ENCODE results near the gene CD80.
"Not testable (repeated sequence)": the region's sequence is repeated elsewhere in the genome, so short reads cannot be mapped to it uniquely, and the experiment has no call there.

CD80 gene, protein sequence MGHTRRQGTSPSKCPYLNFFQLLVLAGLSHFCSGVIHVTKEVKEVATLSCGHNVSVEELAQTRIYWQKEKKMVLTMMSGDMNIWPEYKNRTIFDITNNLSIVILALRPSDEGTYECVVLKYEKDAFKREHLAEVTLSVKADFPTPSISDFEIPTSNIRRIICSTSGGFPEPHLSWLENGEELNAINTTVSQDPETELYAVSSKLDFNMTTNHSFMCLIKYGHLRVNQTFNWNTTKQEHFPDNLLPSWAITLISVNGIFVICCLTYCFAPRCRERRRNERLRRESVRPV

DNA sequence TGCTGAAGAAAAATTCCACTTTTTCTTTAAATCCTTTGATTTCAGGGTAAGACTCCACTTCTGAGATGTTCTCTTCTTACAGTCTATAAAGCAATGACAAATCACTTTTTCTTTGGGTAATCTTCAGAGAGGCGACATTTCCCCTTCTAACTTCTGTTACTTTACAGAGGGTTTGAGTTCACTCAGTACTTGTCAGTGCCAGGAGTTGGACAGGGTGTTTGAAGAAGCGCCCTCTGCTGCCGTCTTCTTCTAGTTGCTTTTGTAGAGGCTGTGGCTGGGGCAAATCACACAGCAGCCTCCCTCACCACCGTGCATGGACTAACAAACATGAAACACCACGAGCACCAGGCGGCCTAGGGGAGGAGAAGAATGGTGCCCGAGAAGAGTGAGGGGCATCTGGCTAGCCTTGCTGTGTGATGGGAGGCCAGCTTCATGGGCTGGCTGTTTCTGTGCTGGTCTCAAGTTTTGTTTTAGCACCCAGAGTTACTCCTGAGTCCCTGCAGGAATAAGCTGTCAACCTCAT is at the start of gene CD80:
Gene CD80 (minus strand): TSS at position 174 of the 523 bp plus-strand sequence. CDS start 1,886 bp downstream, outside the sequence.
- DNase-seq: no peak

DNA sequence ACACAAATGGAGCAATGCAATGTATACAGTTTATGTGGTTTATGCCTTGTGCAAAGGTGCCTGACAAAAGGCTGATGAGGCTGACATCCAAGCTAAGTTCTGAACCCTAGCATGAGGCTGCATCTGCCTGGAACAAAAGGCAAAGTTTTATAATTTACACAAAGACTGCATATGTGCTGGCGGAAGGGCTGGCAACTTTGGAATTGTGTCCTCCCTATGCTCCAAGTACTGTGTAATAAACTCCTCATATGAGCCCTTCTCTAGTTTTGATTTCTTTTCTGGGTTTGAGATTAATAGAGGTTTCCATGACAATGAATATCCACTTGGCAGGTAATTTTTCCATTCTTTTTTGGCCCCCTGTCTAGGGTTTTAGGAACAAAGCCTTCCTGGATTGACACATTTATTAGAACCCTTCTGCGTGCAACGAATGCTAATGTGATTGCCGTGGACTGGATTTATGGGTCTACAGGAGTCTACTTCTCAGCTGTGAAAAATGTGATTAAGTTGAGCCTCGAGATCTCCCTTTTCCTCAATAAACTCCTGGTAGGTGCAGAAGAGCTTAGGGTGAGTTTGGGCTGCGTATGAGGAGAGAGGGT is 49.1 kb upstream of the CD80 start:
- DNase-seq: no peak

DNA sequence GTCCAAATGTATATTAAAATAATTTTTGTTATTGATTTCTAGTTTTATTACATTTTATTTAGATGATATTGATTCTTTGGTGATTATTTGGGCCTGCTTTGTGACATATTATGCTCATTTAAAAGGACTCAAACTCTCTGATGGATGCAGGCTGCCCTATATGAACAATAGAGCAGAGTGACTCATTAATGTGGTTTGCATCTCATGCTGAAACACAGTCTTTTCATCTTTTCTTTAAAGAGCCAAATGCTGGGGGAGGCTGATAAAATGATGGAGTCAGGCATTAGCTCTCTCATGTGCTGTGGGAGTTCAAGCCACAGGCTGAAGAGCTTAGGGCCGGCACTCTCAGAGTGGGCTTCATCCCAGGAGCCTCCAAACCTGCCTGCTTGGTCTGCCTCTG is 45.5 kb upstream of the CD80 start:
- DNase-seq: no peak

DNA sequence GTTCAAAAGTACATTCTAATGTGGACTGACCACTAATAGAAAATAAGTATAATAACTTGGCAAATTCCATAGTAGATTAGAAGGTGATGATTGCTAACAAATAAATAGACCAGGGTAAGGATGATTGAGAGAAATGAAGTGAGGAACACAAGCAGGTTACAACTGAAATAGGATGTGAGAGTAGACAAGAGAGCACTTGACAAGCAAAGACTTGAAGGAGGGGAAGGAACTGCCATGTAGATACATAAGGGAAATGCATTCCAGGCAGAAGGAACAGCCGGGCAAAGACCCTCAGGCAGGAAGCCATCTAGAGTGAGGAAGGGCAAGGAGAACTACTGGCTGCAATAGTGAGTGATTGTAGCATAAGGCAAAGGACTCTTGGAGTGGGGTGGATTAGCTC is 43.3 kb upstream of the CD80 start:
- no peak for DNase-seq

DNA sequence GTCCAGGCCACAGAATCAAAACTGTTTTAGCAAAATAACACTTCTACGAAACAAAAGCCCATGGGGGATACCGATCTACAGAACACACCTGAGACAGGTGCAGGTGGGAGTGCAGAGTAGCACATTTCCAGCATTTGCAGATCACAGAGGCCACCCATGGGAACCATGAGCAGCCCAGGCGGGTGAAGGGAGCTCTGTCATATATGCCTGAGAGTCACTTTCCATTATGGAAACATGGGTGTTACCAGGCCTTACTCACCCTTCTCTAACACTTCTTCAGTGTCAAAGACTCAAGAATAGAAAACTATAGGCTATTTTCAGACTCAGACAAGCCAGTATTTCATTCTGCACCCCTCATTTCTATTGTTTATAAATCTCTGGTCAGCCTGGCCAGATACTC is 41.7 kb upstream of the CD80 start:
- no peak for DNase-seq

DNA sequence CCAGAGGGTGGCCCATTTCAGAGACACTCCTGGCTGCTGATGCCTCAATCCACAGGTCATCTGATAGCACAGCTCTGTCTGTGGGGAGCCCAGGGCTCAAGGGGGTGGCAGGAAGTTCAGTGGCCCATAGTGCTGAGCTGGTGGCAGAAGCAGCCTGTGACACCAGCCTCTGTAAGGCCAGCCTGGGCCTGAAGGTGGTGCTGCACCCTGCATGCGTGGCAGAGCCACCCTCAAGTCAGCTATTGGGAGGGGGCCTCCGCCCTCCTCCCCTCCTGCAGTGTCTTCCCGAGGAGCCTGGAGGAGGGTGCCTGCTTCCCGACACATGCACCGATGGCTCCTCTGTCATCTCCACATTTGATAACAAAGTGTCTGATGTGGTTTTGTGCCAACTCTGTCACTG is 41.3 kb upstream of the CD80 start:
- DNase-seq: no peak

DNA sequence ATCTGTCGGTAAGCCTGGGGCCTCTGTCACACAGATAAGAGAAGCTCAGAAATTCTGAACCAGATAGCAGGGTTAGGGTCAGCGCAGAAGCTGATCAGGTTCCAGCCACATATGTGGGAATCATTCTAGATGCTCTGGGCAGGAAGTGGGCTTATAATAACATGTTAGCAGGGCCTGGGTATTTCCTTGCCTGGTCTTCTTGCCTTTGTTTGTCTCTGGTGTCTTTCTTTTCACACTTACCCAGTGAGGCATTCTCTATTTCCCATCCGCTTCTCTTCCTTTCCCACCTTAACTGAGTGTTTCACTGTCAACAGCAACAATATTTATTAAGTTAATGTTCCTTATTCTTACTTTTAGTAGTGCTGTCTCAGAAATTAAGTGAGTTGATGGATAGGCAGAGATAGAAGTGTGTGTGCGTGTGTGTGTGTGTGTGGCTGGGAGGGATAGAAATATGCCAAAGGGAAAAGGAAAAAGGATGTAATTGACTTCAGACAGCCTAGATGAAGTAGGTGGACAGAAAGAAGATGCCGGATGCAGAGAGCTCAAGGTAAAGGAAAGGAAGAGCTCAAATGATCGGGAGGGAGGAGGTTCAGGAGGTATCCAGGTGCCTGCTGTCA is 40.3 kb upstream of the CD80 start:
- no peak for DNase-seq

DNA sequence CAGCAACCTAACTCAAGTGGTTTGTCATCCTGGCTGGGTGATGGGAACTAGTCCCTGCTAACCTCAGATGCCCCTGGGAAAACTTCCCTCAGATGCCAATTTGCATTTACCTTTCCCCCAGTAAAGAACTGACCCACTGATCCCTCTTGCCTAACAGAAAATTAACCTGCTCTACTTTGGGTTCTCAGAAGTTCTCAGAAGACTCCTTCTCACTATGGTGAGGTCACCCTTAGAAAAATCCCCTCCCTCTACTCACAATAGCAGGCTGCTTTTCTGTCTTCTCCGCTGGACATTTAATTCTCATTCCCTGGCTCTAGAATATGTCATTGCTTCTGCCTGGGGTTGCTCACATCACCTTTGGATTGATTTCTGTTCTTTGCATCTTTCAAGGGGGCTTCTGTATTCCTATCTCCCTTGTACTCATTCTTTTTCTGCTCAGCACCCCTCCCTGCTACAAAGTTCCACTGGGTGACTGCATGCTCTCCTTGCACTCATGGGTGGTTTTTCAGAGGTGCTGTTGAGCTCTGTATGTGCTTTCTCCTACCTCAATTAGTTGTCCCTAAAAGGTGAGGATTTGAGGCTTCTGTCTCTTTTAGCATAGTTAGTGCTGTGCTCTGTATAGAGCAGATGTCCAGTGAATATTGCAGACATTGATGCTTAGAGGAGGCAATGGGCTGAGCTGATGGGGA is 39.1 kb upstream of the CD80 start:
- no peak for DNase-seq

DNA sequence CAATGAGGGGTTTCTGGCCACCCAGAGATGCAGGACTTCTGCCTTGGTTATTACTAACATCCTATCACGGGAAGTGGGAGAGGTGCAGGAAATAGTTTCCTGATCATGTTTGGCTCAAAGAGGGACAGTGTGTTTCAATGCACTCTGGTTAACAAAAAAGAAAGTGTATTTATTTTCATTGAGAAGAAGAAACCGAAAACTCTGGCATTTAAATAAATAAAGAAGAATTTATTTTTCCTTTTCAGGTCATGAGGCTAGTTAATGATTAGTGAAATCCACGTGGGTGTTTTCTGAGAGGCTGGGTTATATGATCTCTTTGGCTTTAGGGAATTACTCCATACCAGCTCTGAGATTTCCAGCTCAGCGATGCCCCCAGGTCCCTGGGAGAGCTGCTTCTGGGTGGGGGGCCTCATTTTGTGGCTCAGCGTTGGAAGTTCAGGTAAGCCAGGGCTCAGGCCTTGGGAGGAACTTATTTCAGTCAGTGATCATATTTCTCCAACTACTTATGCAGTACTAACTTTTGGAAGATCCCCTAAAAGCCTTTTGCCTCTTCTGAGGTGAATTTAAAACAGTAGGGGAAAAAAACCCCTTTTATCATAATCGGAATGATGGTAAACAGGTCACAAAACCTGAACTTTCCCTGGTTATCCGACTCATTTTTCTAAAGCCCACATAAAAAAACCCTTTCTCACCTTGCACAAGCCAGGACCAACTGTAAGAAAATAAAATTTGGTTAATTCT is 38.3 kb upstream of the CD80 start, which contains the start of gene PLA1A:
Gene PLA1A (plus strand): TSS at position 338 of the 741 bp plus-strand sequence. CDS start 29 bp downstream, at position 367.
- no peak for DNase-seq

DNA sequence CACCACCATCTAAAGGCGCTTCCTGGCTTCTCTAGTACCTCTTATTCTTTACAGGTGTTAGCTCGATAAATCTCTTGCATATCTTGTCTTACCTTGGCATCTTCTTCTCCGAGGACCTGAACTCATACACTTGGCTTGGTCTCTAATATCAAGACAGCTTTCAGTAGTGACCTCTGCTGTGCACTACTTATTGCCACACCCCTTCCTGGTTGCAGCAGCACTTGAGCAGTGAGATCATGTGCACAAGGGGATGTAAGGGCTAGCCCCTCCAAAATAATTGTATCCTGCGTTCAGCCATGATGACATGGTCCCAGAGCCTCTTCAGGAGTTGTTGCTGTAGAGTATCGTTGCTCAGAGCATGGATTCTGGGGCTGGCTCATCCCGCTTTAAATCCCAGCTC is 37.0 kb upstream of the CD80 start:
- no peak for DNase-seq

DNA sequence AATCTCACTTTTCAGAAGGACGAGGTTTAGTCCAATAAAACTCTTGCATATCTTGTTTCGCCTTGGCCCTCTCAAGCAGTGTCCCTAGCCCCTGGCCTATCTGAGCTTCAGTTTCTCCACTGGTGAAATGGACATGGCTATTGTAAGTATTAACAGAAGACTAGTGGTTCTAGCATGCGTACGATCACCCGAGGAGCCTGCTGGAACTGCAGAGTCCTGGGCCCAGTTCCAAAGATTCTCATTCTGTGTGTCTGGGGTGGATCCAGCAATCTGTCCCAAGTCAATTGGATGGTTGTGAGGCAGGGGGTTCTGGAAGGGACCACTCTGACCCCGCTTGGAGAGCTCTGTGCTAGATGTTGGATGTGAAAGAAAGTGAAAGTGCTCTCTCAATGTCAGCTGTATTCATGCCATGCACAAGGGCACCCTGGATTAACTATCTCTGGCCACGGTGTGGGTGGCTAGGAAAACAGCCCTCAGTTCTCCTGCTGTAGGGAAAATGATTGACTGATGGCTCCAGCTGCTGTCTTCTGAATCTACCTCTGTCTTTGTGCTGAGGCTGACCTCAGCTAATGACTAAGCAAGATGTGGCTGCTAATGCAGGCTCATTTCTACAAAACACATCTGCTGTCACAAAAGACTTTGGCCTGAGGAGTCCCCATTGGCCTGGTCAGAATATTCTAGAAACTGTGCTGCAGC is 36.4 kb upstream of the CD80 start:
- DNase-seq: no peak

DNA sequence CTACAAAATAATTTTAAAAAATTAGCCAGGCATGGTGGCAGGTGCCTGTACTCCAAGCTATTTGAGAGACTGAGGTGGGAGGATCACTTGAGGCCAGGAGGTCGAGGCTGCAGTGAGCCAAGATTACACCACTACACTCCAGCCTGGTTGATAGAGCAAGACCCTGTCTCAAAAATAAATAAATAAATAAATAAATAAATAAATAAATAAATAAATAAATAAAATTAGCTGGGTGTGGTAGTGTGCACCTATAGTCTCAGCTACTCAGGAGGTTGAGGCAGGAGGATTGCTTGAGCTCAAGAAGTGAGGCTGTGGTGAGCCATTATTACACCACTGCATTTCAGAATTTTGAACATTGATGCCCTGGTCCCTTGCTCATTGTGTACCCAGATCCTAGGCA is 35.5 kb upstream of the CD80 start:
- not testable (repeated sequence) for DNase-seq

DNA sequence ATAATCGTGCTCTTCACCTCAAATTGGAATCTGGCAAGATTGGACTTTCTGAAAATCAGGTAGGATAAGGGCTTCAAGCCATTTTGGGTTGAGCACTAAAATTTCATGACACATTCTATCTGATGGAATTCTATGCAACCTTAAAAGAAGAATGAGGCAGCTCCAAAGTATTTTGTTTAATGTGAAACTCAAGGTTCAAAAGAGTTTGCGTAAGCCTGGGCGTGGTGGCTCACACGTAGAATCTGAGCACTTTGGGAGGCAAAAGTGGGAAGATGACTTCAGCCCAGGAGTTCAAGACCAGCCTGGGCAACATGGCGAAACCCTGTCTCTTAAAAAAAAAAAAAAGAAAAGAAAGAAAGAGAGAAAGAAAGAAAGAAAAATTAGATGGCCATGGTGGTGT is 34.7 kb upstream of the CD80 start:
- DNase-seq: no peak

DNA sequence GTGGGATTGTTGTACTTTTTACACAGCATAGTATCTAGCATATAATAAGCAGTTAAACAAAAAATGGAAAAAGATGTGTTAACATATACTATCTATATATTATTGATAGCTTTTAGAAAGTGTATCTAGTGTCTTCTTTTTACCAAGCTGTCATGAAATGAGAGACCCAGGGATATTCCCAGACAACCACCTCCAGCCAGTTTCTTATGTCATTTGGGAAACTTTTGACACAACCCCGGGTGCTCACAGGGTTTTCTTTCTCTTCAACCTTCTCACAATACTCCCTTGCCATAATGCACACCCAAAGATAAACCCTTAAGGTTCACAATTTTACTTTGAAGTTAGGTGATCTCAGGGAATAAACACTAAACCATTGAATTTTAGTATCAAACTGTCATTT is 33.4 kb upstream of the CD80 start:
- no peak for DNase-seq

DNA sequence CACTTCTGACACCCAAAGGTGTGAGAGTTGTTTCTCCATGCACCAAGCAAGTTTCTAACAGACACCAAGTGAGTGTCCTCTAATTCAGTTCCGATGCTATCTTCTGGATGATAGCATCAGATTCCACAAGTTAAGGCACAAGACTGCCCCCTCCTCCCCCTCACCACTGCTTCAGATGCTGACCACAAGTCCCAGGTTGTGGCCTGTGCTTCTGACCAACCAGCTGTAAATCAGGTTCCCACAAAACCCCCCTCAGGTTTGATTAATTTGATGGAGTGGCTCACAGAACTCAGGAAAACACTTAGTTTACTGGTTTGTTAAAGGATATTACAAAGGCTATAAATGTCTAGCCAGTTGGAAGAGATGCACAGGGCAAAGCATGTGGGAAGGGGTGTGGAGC is 31.3 kb upstream of the CD80 start:
- no peak for DNase-seq

DNA sequence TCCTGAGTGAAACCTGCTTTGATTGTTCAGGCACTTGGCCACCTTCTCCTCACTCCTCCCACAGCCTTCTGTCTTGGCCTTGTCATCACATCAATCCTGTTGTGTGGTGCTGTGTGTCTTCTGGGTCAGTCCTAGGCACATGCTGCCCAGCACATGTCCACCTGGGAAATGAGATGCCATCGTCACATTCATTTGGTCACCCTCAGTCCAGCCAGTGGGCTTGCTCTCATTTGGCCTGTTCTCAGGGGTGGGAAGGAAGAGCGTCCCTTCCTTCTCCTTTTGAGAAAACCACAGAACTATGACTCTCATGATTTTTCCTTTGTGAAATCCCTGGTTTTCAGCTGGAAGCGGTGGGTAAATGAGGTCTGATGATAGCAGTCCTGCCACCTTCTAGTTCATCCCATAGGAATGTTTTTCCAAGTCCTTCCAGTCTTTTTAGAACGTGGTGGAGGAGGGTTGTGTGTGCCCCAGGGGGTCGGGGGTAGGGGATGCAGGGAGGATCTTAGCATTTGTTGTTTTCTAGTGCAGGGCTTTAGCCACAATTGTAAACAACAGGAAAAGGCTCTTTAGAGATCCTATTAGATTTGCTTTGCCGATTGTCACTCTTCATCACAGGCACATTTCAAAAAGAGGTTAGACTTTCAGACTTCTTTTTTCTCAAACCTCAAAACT is 29.8 kb upstream of the CD80 start:
- DNase-seq: no peak

DNA sequence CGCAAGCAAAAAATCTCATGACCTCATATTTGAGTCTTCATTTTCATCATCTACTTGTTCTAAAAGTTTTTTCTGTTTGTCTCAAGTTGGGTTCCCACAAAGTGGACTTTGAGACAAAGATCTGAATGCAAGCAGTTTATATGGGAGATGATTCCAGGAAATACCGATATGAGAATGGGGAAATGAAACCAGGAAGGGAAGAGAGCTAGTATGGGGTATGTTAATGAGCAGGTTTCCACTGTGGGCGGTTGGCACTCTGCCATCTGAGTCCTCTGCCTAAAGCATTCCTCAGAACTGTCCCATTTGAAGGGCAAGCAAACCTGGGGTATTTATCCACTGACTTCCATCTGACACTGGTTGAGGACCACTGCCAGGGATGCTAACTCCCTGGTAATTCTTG is 28.7 kb upstream of the CD80 start:
- DNase-seq: no peak

DNA sequence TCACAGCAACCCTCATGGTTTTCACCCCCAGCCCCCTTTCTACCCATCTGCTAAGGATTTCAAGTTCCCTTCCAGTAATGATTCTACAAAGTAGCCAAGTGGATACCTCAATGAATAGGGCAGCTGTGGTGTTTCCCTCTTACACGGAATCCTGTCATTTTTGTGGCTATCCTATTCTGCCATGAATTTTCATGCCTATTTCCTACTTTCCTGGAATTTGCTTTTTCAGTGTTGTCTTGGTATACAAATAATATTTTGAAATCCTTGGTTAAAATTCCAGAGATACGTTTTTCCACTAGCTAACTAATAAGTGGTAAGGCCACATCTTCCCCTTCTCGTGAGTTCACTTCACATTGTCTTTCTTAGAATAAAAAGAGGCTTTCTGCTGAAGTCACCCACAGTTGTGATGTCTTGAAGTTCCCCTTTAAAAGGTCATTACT is 27.3 kb upstream of the CD80 start:
- DNase-seq: no peak

DNA sequence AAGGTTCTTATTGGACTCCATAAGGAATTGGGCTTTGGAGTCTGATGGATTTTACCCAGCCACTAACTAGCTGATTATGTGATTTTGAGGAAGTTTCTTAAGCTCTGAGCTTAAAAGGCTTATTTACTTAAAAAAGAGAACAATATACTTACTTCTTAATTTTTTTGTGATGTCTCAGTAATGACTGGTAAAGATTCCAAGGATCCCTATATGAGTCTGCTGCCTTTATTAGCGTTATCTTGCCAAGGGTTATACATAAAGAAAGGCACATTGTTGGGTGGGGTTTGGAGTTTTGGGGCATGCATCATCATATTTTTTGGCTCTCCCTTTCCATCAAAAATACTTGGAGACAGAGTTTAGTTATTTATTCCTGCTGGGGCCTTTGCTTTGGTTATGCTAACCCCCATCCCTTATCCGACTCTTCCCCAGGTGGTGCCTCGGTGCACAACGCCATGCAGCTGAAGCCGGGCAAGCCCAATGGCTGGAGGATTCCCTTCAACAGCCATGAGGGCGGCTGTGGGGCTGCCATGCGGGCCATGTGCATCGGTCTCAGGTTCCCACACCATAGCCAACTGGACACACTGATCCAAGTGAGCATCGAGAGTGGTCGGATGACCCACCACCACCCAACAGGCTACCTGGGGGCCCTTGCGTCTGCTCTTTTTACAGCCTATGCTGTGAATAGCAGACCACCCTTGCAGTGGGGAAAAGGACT is 26.6 kb upstream of the CD80 start:
- DNase-seq: no peak

DNA sequence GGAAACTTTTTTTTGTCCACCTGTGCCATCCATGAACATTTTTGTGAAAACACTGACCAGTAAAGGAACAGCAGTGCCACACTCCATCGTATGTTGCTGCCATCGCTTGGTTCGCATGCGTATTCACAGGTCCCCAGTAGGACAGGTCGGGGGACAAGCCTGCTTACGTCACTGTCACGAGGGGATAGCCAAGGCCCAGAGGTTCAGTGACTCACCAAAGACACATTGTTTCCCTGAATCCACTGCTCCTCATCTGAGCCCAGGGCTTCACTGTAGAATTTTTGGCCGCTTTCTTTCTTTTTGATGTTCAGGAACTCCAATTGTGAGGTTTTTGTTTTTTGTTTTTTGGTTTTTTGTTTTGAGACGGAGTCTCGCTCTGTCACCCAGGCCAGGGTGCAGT is 25.8 kb upstream of the CD80 start:
- DNase-seq: no peak

DNA sequence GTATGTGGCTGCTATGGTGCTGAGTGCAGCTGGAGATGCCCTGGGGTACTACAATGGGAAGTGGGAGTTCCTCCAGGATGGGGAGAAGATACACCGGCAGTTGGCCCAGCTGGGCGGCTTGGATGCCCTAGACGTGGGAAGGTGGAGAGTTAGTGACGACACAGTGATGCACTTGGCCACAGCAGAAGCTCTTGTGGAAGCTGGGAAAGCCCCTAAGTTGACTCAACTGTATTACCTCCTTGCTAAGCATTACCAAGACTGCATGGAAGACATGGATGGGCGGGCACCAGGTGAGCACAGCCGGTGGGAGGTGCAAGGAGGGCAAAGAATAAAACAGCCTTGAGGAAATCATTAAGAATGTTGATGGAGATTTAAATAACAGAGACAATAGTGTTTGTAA is 22.8 kb upstream of the CD80 start:
- no peak for DNase-seq

Measured in GOT3 (cell line).